NCI-H1694 (cell line): ENCODE data around the gene SULT1A1.

ENCODE experiments used
- DNase-seq: peaks from one replicate; lab custom pipeline; 2025; lab: John Stamatoyannopoulos, UW

SULT1A1 gene

GRCh38 chr16:28556914-28557320 is 52.9 kb downstream of the SULT1A1 start:
- DNase-seq, result no peak

DNA sequence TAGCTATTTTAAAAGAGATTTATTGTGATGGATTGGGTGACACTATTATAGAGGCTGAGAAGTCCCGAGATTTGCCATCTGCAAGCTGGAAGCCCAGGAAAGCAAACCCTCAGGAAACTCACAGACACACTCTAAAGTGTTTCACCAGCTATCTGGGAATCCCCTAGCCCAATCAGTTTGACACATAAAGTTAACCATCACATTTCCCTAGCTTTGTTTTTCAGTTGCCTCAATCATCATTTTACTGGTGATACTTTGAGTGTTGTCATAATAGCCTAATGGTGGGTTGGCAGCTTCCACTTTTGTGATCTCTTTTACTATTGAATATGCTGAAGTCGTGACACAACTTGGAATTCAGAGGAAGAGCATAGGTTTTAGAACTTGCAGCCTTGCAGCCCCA is 54.3 kb downstream of the SULT1A1 start:
- no peak for DNase-seq
